ENCODE results near the gene PRKAG2.

PRKAG2 gene

GRCh38 chr7:151836927-151837205, 40.0 kb downstream of the PRKAG2 start:
- no peaks in the 10 kb centered on the region for H3F3A ChIP-seq (ENCODE audit: insufficient read depth)
- no peaks in the 10 kb centered on the region for H3K9me2 ChIP-seq (replicated peaks; ENCODE audit: insufficient read depth, low read length)
- H3K79me2 ChIP-seq (ENCODE audit: insufficient read depth, low read length), result no peaks in the 10 kb centered on the region
- no peak for TF ChIP-seq CTCF (IDR thresholded peaks at IDR 0.05; ENCODE audit: insufficient read depth, low read length, poor library complexity, severe bottlenecking)
- no peaks in the 10 kb centered on the region for H3K27me3 ChIP-seq (ENCODE audit: low read length)
- H3K27ac ChIP-seq (ENCODE audit: low read depth, low read length), result no peak overlapping the region
- no peak overlapping the region for H3K4me3 ChIP-seq (ENCODE audit: insufficient read depth, low read length, poor library complexity, severe bottlenecking)
- no peaks in the 10 kb centered on the region for H3K9me3 ChIP-seq (ENCODE audit: insufficient read depth, low read length)
- H3K4me2 ChIP-seq (ENCODE audit: low read depth, low read length, poor library complexity, severe bottlenecking), result no peak overlapping the region
- H2AFZ ChIP-seq (ENCODE audit: low read depth, low read length, severe bottlenecking), result no peak overlapping the region
- H4K20me1 ChIP-seq (ENCODE audit: low read depth, low read length), result no peaks in the 10 kb centered on the region
- H3K36me3 ChIP-seq (ENCODE audit: low read length), result no peaks in the 10 kb centered on the region
- H3K9ac ChIP-seq (ENCODE audit: low read length), result no peak overlapping the region

- H3K4me2 ChIP-seq (ENCODE audit: low read depth, low read length, poor library complexity, severe bottlenecking), result no peak overlapping the region
- H3K9ac ChIP-seq (ENCODE audit: low read length), result no peak overlapping the region
- no peaks in the 10 kb centered on the region for H4K20me1 ChIP-seq (ENCODE audit: low read depth, low read length)
- H3K9me3 ChIP-seq (ENCODE audit: insufficient read depth, low read length), result no peaks in the 10 kb centered on the region
- H3K27me3 ChIP-seq (ENCODE audit: low read length), result no peaks in the 10 kb centered on the region
- H3F3A ChIP-seq (ENCODE audit: insufficient read depth), result no peaks in the 10 kb centered on the region
- no peaks in the 10 kb centered on the region for H3K79me2 ChIP-seq (ENCODE audit: insufficient read depth, low read length)
- no peak overlapping the region for H3K27ac ChIP-seq (ENCODE audit: low read depth, low read length)
- H2AFZ ChIP-seq (ENCODE audit: low read depth, low read length, severe bottlenecking), result no peak overlapping the region
- H3K36me3 ChIP-seq (ENCODE audit: low read length), result no peaks in the 10 kb centered on the region
- no peak overlapping the region for H3K4me3 ChIP-seq (ENCODE audit: insufficient read depth, low read length, poor library complexity, severe bottlenecking)
- H3K9me2 ChIP-seq (replicated peaks; ENCODE audit: insufficient read depth, low read length), result no peaks in the 10 kb centered on the region
- TF ChIP-seq EZH2phosphoT487 (conservative IDR thresholded peaks at IDR 0.05; ENCODE audit: low read length), result no peak
- TF ChIP-seq CTCF (IDR thresholded peaks at IDR 0.05; ENCODE audit: insufficient read depth, low read length, poor library complexity, severe bottlenecking), result no peak
Measured at GRCh38 chr7:151836191-151836926, 40.6 kb downstream of the PRKAG2 start.

GRCh38 chr7:151835636-151836035, 41.3 kb downstream of the PRKAG2 start:
- no peak overlapping the region for H3K4me2 ChIP-seq (ENCODE audit: low read depth, low read length, poor library complexity, severe bottlenecking)
- H3F3A ChIP-seq (ENCODE audit: insufficient read depth), result no peaks in the 10 kb centered on the region
- TF ChIP-seq EZH2phosphoT487 (conservative IDR thresholded peaks at IDR 0.05; ENCODE audit: low read length) (no peak), CTCF (IDR thresholded peaks at IDR 0.05; ENCODE audit: insufficient read depth, low read length, poor library complexity, severe bottlenecking) (no peak)
- no peaks in the 10 kb centered on the region for H3K79me2 ChIP-seq (ENCODE audit: insufficient read depth, low read length)
- H3K9ac ChIP-seq (ENCODE audit: low read length), result no peak overlapping the region
- H3K27ac ChIP-seq (ENCODE audit: low read depth, low read length), result no peak overlapping the region
- H3K36me3 ChIP-seq (ENCODE audit: low read length), result no peaks in the 10 kb centered on the region
- no peaks in the 10 kb centered on the region for H3K9me2 ChIP-seq (replicated peaks; ENCODE audit: insufficient read depth, low read length)
- no peaks in the 10 kb centered on the region for H4K20me1 ChIP-seq (ENCODE audit: low read depth, low read length)
- H3K27me3 ChIP-seq (ENCODE audit: low read length), result no peaks in the 10 kb centered on the region
- H2AFZ ChIP-seq (ENCODE audit: low read depth, low read length, severe bottlenecking), result no peak overlapping the region
- no peak overlapping the region for H3K4me3 ChIP-seq (ENCODE audit: insufficient read depth, low read length, poor library complexity, severe bottlenecking)
- no peaks in the 10 kb centered on the region for H3K9me3 ChIP-seq (ENCODE audit: insufficient read depth, low read length)
